ENCODE results near the gene VANGL2. TPM values are rescaled to one million over a fixed set of nuclear protein-coding genes. Genes with fewer than 3 reads are reported as not detected.

VANGL2 gene
- total and polyA plus RNA-seq, 2 of the 4 experiments (the other 2 are of a cell fraction): 0.36 to 3.6 TPM

GRCh38 chr1:160360227-160360695, 40.1 kb upstream of the VANGL2 start:
- Histone ChIP-seq H3K4me1 (ENCODE audit: control insufficient read depth, insufficient read depth, low read length) (peaks cover 2% of the 10 kb centered on the region; the same call in 1 of the 2 replicates), H3K14ac (replicated peaks; ENCODE audit: low read depth, low read length) (no peak overlapping the region), H3K9ac (ENCODE audit: low read depth, low read length) (no peak overlapping the region), H3K27me3 (ENCODE audit: control insufficient read depth, insufficient read depth, low read length) (no peaks in the 10 kb centered on the region), H3K4me2 (ENCODE audit: low read depth, low read length) (no peak overlapping the region), H2BK120ac (ENCODE audit: low read depth, low read length) (no peak overlapping the region), H4K5ac (ENCODE audit: low read depth, low read length) (no peak overlapping the region), H2AFZ (replicated peaks; ENCODE audit: low read length, poor library complexity) (no peak overlapping the region), H3K18ac (ENCODE audit: low read depth, low read length) (no peak overlapping the region), H4K8ac (ENCODE audit: low read depth in 2 of 2, low read length in 2 of 2) (no peak overlapping the region), H3K27ac (ENCODE audit: insufficient read depth, low read length) (no peak overlapping the region), H3K36me3 (ENCODE audit: control insufficient read depth, insufficient read depth, low read length) (peaks cover 34% of the 10 kb centered on the region), H3K23ac (ENCODE audit: low read depth, low read length) (no peak overlapping the region), H4K91ac (ENCODE audit: insufficient read depth, low read depth, low read length) (no peak overlapping the region), H3K79me1 (ENCODE audit: low read depth in 1 of 2, low read length in 2 of 2) (no peaks in the 10 kb centered on the region), H3K56ac (ENCODE audit: extremely low read depth, insufficient read depth, low read length) (no peak overlapping the region), H2BK5ac (ENCODE audit: low read depth, low read length, poor library complexity, severe bottlenecking) (no peak overlapping the region), H3K9me1 (ENCODE audit: insufficient read depth, low read length) (no peaks in the 10 kb centered on the region; the same call in 1 of the 2 replicates), H3K9me3 (ENCODE audit: control insufficient read depth, insufficient read depth, low read length) (no peaks in the 10 kb centered on the region), H2BK15ac (ENCODE audit: low read depth, low read length) (no peak overlapping the region), H2BK20ac (ENCODE audit: low read depth, low read length) (no peak overlapping the region), H3K4me3 (ENCODE audit: insufficient read depth, low read depth, low read length) (no peak overlapping the region), H3K4ac (ENCODE audit: low read depth, low read length) (no peak overlapping the region), H2AK5ac (ENCODE audit: low read depth, low read length) (no peak overlapping the region), H4K20me1 (ENCODE audit: insufficient read depth, low read length) (no peaks in the 10 kb centered on the region; the same call in 1 of the 2 replicates), H2AK9ac (replicated peaks; ENCODE audit: low read depth, low read length, poor library complexity) (no peak overlapping the region)
- CTCF ChIA-PET: no interaction called here
- TF ChIP-seq RAD21 (IDR thresholded peaks at IDR 0.05; ENCODE audit: low read length) (no peak), RCOR1 (IDR thresholded peaks at IDR 0.05; ENCODE audit: insufficient replicate concordance, low read length) (no peak), NFE2L2 (IDR thresholded peaks at IDR 0.05; ENCODE audit: low read depth, low read length) (no peak)
- no CpG with 5 or more reads among the region's 8 CpGs for WGBS, 2 experiments (ENCODE audit: extremely low coverage in 2 of 2, insufficient read length in 1 of 2)
- no peak for ATAC-seq (ENCODE audit: low read depth)
- BruUV-seq (replicated peaks): no TSS peak
- in situ Hi-C loops (cut with MboI; ENCODE audit: low sequenced_read_pairs) (no loop called here), intact Hi-C loops (cut with micrococcal nuclease) (no loop called here), dilution Hi-C loops (cut with HindIII; ENCODE audit: low sequenced_read_pairs, unreplicated experiment) (no loop called here)
- DNase-seq: no peak
- POLR2A ChIA-PET (ENCODE audit: unreplicated experiment): no interaction called here

Measured in IMR-90 (cell line).